Measurements from ENCODE around the gene DIO3. TPM values are rescaled to one million over a fixed set of nuclear protein-coding genes. Genes with fewer than 3 reads are reported as not detected.

Gene DIO3
- total RNA-seq, 8 experiments from 2014 or later, result 0.31 to 19.5 (median 2.9) TPM

DNA sequence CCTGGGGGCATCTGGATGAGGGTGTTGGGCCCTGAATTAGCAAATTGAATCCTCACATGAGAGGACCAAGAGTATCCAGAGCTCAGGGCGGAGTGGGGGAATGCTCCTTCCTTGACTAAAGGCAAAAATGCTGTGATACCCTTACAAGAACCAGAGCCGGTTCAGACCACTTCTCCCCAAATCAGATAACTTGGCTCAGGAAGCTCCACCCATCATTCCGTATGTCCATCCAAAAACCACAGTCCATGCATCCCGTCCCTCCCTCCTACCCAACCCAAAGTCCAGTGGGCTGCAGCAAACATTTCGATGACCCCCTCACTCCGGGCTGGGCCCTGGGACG is 22.4 kb downstream of the DIO3 start:
- in situ Hi-C loops (cut with MboI; ENCODE audit: low pct_unique_long_range_greater_than_20kb in 2 of 9, low sequenced_read_pairs in 9 of 9, unreplicated experiment in 9 of 9), result no loop called here
- ATAC-seq (replicated peaks in 6 of 8), result peak in 2 of 8 experiments; percentile 3 to 9
- H3K4me1 ChIP-seq (replicated peaks in 1 of 2), result peaks cover 0 to 16% of the 10 kb centered on the region in 2 donors
- 20 to 100% (median 88%) methylated on average over 1 to 5 of the region's 7 CpGs; no CpG with 5 or more reads in 6 of the 10 experiments for WGBS, 10 experiments
- no peak overlapping the region for H3K4me3 ChIP-seq
- H3K27ac ChIP-seq, result no peak overlapping the region

DNA sequence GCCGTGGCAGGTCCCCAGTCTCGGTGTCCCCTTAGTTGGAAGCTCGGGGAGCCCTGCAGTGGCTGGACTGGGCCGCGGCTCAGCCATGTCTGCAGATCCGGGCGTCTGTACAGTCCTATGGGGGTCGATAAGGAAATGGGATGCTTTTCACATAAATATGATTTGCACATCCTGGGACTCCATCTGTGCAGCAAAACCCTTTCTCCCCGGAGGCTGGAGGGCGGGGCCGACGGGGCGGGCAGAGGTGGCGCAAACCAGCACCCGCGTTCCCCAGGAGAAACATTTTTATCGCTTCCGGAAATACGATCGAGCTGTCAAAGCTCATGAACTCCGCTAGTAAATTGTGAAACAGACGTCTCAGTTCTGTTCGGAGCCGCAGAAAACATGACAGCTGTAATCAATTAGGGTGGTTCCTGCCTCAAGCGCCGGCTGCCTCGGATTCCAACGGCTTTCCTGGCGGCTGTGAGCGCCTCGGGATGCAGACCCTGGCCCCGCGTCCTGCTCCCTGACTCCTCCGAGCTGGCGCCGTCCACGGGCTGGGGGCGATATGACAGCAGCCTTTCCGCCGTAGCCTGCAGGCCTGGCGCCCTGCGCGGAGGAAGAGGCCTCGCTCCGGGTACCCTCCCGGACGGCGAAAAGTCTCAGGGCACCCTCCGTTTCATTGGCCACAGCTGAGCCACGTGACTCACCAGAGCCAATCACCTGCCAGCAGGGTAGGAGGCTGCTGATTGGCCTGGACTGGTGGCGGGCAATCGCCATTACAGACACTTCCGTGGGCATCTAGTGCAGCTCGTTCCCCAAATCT is 23.0 kb downstream of the DIO3 start:
- peak overlapping the region in 1 of 2 donors; percentile 28 for H3K27ac ChIP-seq
- H3K4me1 ChIP-seq (replicated peaks in 1 of 2), result peaks cover 0 to 19% of the 10 kb centered on the region in 2 donors
- ATAC-seq (replicated peaks in 6 of 8), result peak in 7 of 8 experiments; percentile 54 to 91 (median 78)
- in situ Hi-C loops (cut with MboI; ENCODE audit: low pct_unique_long_range_greater_than_20kb in 2 of 9, low sequenced_read_pairs in 9 of 9, unreplicated experiment in 9 of 9), result no loop called here
- WGBS, 10 experiments, result 0 to 98% (median 78%) methylated on average over 1 to 20 of the region's 54 CpGs; no CpG with 5 or more reads in 2 of the 10 experiments
- no peak overlapping the region for H3K4me3 ChIP-seq

DNA sequence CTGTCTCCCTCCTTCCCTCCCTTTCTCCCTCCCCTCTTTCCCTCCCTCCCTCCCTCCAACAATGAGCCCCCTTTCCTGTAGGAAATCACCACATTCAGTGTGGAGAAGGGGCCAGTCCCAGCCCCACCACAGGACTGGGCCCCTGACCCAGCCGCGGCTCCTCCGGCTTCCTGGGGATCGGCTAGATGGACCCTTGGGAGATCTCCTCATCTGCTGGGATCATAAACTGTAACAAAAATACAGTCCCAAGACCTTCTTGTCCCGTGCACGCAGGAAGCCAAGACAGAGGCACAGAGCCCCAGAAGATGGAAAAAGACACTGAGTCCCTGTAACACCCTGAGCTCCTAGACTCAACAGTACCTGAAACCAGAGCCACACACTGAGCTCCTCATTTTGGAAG is 23.9 kb downstream of the DIO3 start:
- H3K4me3 ChIP-seq, result no peak overlapping the region
- ATAC-seq (replicated peaks in 6 of 8), result no peak
- in situ Hi-C loops (cut with MboI; ENCODE audit: low pct_unique_long_range_greater_than_20kb in 2 of 9, low sequenced_read_pairs in 9 of 9, unreplicated experiment in 9 of 9), result no loop called here
- H3K4me1 ChIP-seq (replicated peaks in 1 of 2), result peaks cover 0 to 19% of the 10 kb centered on the region in 2 donors
- WGBS, 10 experiments, result 80 to 100% (median 97%) methylated on average over 1 to 6 of the region's 6 CpGs; no CpG with 5 or more reads in 5 of the 10 experiments
- H3K27ac ChIP-seq, result no peak overlapping the region

DNA sequence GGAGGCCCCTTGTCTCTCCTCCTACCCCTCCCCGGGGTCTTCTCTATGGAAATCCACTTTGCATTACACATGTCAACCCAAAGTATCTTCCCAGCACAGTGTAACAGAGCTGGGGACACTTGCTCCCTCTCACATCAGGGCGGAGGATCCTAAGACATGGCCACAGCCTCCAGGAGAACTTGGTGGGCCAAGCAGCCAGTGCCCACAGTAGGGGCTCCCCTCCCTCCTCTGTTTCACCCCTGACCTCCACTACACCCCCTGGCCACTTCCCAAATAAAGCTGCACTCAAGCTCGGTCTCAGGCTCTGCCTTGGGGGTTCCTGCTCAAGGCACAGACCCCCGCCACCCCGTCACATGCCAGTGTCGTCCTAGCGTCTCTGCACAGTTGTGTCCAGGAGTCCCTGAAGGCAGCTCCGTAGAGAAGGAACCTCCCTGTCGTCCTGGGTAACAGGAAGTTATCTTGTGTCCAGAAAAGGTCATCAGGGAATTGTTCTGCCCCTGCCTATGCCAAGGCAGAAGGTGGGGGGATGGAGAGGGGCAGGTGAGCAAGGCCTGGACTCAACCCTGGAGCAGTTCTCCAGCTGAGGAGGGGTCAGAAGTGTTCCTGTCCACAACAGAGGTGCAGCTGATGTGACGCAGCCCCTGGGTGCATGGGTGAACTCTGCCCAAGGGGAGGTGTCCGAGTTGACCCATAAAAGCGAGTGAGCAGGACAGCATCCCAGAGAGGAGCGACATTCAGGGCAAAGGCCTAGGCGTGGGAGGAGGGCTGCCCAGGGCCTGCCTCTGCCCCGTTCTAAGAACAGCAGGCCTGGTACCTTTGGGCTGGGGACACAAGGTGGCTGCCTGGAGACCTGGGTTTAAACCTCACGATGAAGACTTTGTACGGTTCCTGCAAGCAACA is 25.5 kb downstream of the DIO3 start:
- no peak overlapping the region for H3K27ac ChIP-seq
- no peak overlapping the region for H3K4me3 ChIP-seq
- 63 to 93% (median 80%) methylated on average over 2 to 9 of the region's 17 CpGs; no CpG with 5 or more reads in 3 of the 10 experiments for WGBS, 10 experiments
- in situ Hi-C loops (cut with MboI; ENCODE audit: low pct_unique_long_range_greater_than_20kb in 2 of 9, low sequenced_read_pairs in 9 of 9, unreplicated experiment in 9 of 9), result no loop called here
- ATAC-seq (replicated peaks in 6 of 8), result no peak
- peaks cover 0 to 19% of the 10 kb centered on the region in 2 donors for H3K4me1 ChIP-seq (replicated peaks in 1 of 2)

DNA sequence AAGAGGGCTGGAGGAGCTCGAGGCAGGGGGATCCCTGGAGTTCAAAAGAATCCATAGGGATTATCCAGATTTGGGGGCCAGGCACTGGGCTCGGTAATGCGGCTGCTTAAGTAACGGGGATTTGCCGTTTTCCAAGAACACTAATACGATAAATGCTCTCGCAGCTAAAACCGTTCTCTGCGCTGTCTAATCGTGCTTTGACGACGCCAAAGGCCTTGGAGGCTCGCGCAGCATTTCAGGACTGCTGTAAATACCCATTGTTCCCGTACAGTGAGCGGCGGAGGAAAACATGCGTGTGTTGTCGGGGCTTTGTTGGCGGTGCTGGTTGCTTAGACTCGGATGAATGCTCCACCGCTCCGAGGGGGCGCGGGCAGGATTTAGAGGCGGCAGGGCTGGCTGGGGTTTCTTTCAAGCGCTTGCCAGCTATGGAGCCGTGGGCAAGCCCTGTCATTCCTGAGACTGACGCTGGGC is 26.2 kb downstream of the DIO3 start:
- H3K4me1 ChIP-seq (replicated peaks in 1 of 2), result peaks cover 0 to 19% of the 10 kb centered on the region in 2 donors
- 78 to 100% (median 92%) methylated on average over 2 to 27 of the region's 29 CpGs; no CpG with 5 or more reads in 2 of the 10 experiments for WGBS, 10 experiments

DNA sequence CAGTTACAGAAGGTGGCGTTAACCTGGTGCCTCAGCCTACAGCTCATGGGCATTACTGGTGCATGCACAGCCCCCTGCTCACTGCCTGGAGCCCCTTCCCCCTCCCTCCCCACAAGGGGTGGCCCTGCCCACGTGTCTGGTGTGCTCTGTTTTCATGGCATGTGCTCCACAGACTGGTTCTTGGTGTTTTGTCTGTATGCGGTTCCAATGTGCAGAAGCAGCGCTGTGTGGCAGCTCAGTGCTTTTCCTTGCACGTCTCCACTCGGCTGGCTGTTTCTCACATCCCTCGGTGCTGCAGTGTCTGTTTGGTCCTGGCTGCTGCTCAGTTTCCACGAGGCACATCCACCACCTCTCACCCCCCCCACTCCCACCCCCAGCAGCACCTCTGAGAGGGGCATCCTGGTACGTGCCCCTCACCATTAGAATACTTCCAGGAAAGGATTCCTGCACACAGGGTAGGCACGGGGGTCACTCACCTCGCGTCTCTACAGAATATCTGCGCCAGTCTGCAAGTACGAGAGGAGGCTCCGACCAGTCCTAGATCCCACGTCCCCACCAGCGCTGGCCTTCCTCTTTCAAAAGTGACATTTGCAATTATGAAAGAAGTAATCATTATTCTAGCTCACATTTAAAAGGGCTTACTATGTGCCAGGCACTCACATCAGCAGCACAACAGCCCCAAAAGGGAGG is 27.1 kb downstream of the DIO3 start:
- Histone ChIP-seq H3K4me3 (no peak overlapping the region), H3K27ac (no peak overlapping the region), H3K4me1 (replicated peaks in 1 of 2) (peaks cover 0 to 19% of the 10 kb centered on the region in 2 donors)
- in situ Hi-C loops (cut with MboI; ENCODE audit: low pct_unique_long_range_greater_than_20kb in 2 of 9, low sequenced_read_pairs in 9 of 9, unreplicated experiment in 9 of 9), result no loop called here
- peak in 4 of 8 experiments; percentile 13 to 52 (median 38) for ATAC-seq (replicated peaks in 6 of 8)
- 20 to 100% (median 100%) methylated on average over 1 to 3 of the region's 17 CpGs; no CpG with 5 or more reads in 7 of the 10 experiments for WGBS, 10 experiments

More for the DNA sequence above, 26.2 kb downstream of the DIO3 start:
- in situ Hi-C loops (cut with MboI; ENCODE audit: low pct_unique_long_range_greater_than_20kb in 2 of 9, low sequenced_read_pairs in 9 of 9, unreplicated experiment in 9 of 9), result no loop called here
- Histone ChIP-seq H3K27ac (no peak overlapping the region), H3K4me3 (no peak overlapping the region)
- ATAC-seq (replicated peaks in 6 of 8), result peak in 1 of 8 experiments; percentile 13

DNA sequence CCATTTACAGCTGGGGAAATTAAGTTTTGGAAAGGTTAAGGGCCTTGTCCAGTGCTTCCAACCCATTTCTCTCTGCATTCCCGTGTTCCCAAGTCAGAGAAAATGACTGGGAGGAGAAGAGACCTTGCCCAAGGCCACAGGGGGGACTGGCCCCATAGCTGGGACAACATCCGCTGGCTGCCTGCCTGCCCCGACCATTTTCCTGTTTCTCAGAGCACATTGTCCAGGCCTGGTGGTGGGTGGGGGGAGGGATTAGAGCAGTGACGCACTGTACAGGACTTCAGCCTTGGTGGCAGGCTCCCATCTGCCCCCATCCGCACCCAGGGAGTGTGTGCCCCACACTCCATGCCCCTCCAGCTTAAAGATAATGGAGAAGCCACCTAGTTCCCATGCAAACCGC is 27.7 kb downstream of the DIO3 start:
- no peak overlapping the region for H3K27ac ChIP-seq
- ATAC-seq (replicated peaks in 6 of 8), result peak in 1 of 8 experiments; percentile 12
- H3K4me3 ChIP-seq, result no peak overlapping the region
- in situ Hi-C loops (cut with MboI; ENCODE audit: low pct_unique_long_range_greater_than_20kb in 2 of 9, low sequenced_read_pairs in 9 of 9, unreplicated experiment in 9 of 9), result no loop called here
- WGBS, 10 experiments, result 0 to 94% (median 74%) methylated on average over 1 to 3 of the region's 6 CpGs; no CpG with 5 or more reads in 4 of the 10 experiments
- peaks cover 0 to 19% of the 10 kb centered on the region in 2 donors for H3K4me1 ChIP-seq (replicated peaks in 1 of 2)

DNA sequence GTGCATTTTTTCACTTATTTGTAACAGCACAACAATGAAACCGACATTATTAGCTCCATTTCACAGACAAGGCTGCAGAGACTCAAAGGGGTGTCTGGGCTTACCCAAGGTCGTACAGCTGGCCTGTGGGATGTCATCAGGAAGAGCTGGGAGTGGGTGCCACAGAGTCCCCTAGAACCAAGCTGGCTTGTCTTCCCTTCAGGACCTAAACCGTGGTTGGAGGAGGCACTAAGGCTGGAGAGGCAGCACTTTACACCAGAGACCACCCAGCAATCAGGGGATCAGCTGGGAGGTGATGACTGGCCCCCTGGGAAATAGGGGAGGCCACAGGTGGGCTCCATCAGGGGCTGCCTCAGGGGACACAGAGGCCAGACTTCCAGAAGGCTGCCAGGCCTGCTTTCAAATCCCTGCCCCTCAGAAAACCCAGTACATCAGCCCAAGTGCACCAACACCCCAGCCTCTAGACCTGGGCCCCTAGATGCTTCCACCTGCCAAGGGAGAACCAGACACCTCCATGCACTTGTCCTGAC is 28.3 kb downstream of the DIO3 start:
- 0 to 66% (median 40%) methylated on average over 1 to 3 of the region's 3 CpGs; no CpG with 5 or more reads in 5 of the 10 experiments for WGBS, 10 experiments
- no peak for ATAC-seq (replicated peaks in 6 of 8)
- in situ Hi-C loops (cut with MboI; ENCODE audit: low pct_unique_long_range_greater_than_20kb in 2 of 9, low sequenced_read_pairs in 9 of 9, unreplicated experiment in 9 of 9), result no loop called here
- H3K4me1 ChIP-seq (replicated peaks in 1 of 2), result peaks cover 0 to 17% of the 10 kb centered on the region in 2 donors
- H3K27ac ChIP-seq, result no peak overlapping the region
- no peak overlapping the region for H3K4me3 ChIP-seq

DNA sequence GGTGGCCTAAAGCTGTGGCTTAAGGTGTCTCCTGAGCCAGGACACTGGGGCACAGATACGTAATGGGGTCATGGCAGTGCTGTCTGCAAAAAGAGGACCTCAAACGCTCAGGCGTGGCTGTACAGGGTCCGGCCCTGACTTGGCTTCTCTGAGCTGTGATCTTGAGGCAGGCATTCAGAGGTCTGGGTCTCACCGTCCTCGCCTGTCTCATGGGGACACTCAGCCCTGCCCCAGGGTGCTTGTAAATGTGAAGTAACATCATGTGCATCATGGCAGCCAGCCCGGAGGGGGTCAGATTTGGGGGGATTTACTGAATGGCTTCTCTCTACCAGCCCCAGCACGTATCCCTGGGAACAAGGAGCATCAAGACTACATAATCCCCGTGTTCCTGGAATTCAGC is 28.8 kb downstream of the DIO3 start:
- H3K4me3 ChIP-seq, result no peak overlapping the region
- no peak overlapping the region for H3K27ac ChIP-seq
- no peak for ATAC-seq (replicated peaks in 6 of 8)
- in situ Hi-C loops (cut with MboI; ENCODE audit: low pct_unique_long_range_greater_than_20kb in 2 of 9, low sequenced_read_pairs in 9 of 9, unreplicated experiment in 9 of 9), result no loop called here
- 20 to 100% (median 86%) methylated on average over 2 to 5 of the region's 9 CpGs; no CpG with 5 or more reads in 5 of the 10 experiments for WGBS, 10 experiments
- peaks cover 0 to 12% of the 10 kb centered on the region in 2 donors for H3K4me1 ChIP-seq (replicated peaks in 1 of 2)

DNA sequence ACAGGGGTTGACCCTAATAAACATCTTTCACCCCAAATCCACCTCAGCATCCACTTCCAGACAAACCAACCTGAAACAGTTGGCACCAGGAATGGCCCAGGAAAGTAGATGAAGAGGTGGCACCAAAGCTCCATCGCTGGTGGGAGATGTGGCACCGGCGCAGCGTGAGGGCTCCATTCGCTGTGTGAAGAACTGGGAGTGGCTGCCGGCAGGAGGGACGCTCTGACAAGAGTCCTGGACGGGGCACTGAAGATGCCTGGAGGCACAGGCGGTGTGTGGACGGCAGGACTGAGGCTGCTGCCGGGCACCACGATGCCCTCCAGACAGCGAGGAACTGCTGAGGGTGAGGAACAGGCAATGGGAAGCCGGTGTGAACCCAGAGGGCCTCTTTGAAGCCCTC is 29.3 kb downstream of the DIO3 start:
- WGBS, 10 experiments, result 50 to 95% (median 87%) methylated on average over 2 to 4 of the region's 14 CpGs; no CpG with 5 or more reads in 7 of the 10 experiments
- in situ Hi-C loops (cut with MboI; ENCODE audit: low pct_unique_long_range_greater_than_20kb in 2 of 9, low sequenced_read_pairs in 9 of 9, unreplicated experiment in 9 of 9), result no loop called here
- H3K4me3 ChIP-seq, result no peak overlapping the region
- no peak for ATAC-seq (replicated peaks in 6 of 8)
- H3K4me1 ChIP-seq (replicated peaks in 1 of 2), result peaks cover 0 to 8% of the 10 kb centered on the region in 2 donors
- H3K27ac ChIP-seq, result no peak overlapping the region

DNA sequence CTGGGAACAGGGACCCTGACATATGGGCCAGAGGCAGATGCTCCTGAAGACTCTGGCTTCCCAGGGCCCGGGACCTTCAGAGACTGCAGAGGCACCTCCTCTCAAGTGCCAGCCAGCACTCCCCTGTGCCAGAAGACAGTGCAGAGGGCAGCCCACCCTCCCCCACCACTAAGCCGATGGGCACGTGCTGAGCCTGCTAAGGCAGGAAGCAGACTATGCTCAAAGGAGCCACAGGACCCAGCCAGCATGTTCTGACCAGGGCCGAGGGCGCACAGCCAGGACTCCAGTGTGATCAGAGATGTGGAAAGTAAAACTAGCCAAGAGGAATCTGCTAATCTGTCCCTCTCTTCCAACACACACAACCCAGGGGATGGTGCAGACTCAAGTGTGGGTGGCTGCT is 29.8 kb downstream of the DIO3 start:
- no peak for ATAC-seq (replicated peaks in 6 of 8)
- Histone ChIP-seq H3K4me3 (no peak overlapping the region), H3K4me1 (replicated peaks in 1 of 2) (peaks cover 0 to 3% of the 10 kb centered on the region in 2 donors), H3K27ac (no peak overlapping the region)
- 80 to 93% methylated on average over 1 to 3 of the region's 5 CpGs; no CpG with 5 or more reads in 8 of the 10 experiments for WGBS, 10 experiments
- in situ Hi-C loops (cut with MboI; ENCODE audit: low pct_unique_long_range_greater_than_20kb in 2 of 9, low sequenced_read_pairs in 9 of 9, unreplicated experiment in 9 of 9), result no loop called here

DNA sequence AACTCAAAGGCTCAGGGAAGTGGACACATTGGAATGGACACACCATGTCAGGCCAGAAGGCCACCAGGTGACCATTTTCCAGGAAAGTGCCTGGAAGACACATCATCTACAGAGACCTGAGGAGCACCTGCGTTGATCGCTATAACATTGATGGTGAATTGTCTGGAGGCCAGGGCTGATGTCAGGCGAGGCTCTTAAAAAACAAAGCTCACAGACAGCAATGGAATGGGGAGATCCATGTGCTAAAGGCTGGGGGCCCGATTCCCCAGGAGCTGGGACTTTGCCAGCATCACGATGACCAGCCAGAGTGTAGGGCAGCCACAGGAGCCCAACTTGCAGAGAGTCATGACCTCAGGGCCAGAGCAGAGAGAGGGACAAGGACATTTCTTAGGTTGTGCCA is 30.3 kb downstream of the DIO3 start:
- H3K4me1 ChIP-seq (replicated peaks in 1 of 2), result peaks cover 0 to 3% of the 10 kb centered on the region in 2 donors
- ATAC-seq (replicated peaks in 6 of 8), result no peak
- H3K27ac ChIP-seq, result no peak overlapping the region
- H3K4me3 ChIP-seq, result no peak overlapping the region
- in situ Hi-C loops (cut with MboI; ENCODE audit: low pct_unique_long_range_greater_than_20kb in 2 of 9, low sequenced_read_pairs in 9 of 9, unreplicated experiment in 9 of 9), result no loop called here
- WGBS, 10 experiments, result 80 to 100% (median 95%) methylated on average over 1 to 3 of the region's 5 CpGs; no CpG with 5 or more reads in 6 of the 10 experiments
